HepG2 (cell line): Measurements from ENCODE around the gene SRCIN1. TPM values are rescaled to one million over a fixed set of nuclear protein-coding genes. Genes with fewer than 3 reads are reported as not detected.

Source experiments
- CREB3 ChIP-seq: sonication (generic); formaldehyde crosslinking; IDR thresholded peaks from 2 replicates; pipeline ENCODE4 v1.5.0; 2020; ENCODE audit warnings: missing genetic modification reagents
- DBP ChIP-seq: sonication (generic); formaldehyde crosslinking; IDR thresholded peaks from 2 replicates; pipeline ENCODE4 v1.4.0; 2020; ENCODE audit warnings: missing genetic modification reagents; ENCODE audit errors: not compliant biosample characterization
- EEA1 ChIP-seq: sonication (generic); formaldehyde crosslinking; IDR thresholded peaks from 2 replicates; pipeline ENCODE4 v1.5.1; 2020; ENCODE audit warnings: mild to moderate bottlenecking, missing genetic modification reagents, borderline replicate concordance
- EP300 ChIP-seq, 3 experiments: sonication (generic) in 1 of 3; formaldehyde crosslinking in 1 of 3; IDR thresholded peaks; 2 replicates each; pipeline versions ENCODE4 v1.5.1 to v1.6.1; 2011 to 2020; ENCODE audit warnings: low read depth in 2 of 3, low read length in 2 of 3, borderline replicate concordance in 1 of 3, improper control_type of control experiment in 1 of 3, mild to moderate bottlenecking in 1 of 3, missing genetic modification reagents in 1 of 3, moderate library complexity in 1 of 3
- ESRRA ChIP-seq: sonication (generic); formaldehyde crosslinking; IDR thresholded peaks from 2 replicates; pipeline ENCODE4 v1.5.1; 2020; ENCODE audit warnings: mild to moderate bottlenecking, low read depth, missing genetic modification reagents
- HOXA9 ChIP-seq: sonication (generic); formaldehyde crosslinking; IDR thresholded peaks from 2 replicates; pipeline ENCODE4 v1.8.1; 2022; ENCODE audit warnings: missing genetic modification reagents, mild to moderate bottlenecking, moderate library complexity, borderline replicate concordance
- IRF9 ChIP-seq: sonication (generic); formaldehyde crosslinking; IDR thresholded peaks from 2 replicates; pipeline ENCODE4 v1.8.0; 2022; ENCODE audit warnings: missing genetic modification reagents, mild to moderate bottlenecking, borderline replicate concordance
- MEF2D ChIP-seq: sonication (generic); formaldehyde crosslinking; IDR thresholded peaks from 2 replicates; pipeline ENCODE4 v1.5.1; 2020; ENCODE audit warnings: mild to moderate bottlenecking, missing genetic modification reagents
- MYNN ChIP-seq: sonication (generic); formaldehyde crosslinking; IDR thresholded peaks from 2 replicates; pipeline ENCODE4 v1.4.0; 2020; ENCODE audit warnings: mild to moderate bottlenecking, low read depth, missing genetic modification reagents
- NCOA5 ChIP-seq: sonication (generic); formaldehyde crosslinking; IDR thresholded peaks from 2 replicates; pipeline ENCODE4 v1.4.0; 2020; ENCODE audit warnings: missing genetic modification reagents
- USF2 ChIP-seq, 2 experiments: sonication (generic) in 1 of 2; formaldehyde crosslinking in 1 of 2; IDR thresholded peaks; 2 replicates each; pipeline versions ENCODE4 v1.5.1 to v1.6.1; 2011 to 2020; ENCODE audit warnings: borderline replicate concordance in 1 of 2, low read depth in 1 of 2, low read length in 1 of 2, mild to moderate bottlenecking in 1 of 2, missing genetic modification reagents in 1 of 2, moderate library complexity in 1 of 2
- ZNF251 ChIP-seq: sonication (generic); formaldehyde crosslinking; IDR thresholded peaks from 2 replicates; pipeline ENCODE4 v1.9.0; 2021; ENCODE audit warnings: mild to moderate bottlenecking, missing genetic modification reagents
- ZNF263 ChIP-seq: sonication (generic); formaldehyde crosslinking; IDR thresholded peaks from 2 replicates; pipeline ENCODE4 v1.4.0; 2020; ENCODE audit warnings: missing genetic modification reagents
- ZNF710 ChIP-seq: sonication (generic); formaldehyde crosslinking; IDR thresholded peaks from 2 replicates; pipeline ENCODE4 v1.5.0; 2020; ENCODE audit warnings: mild to moderate bottlenecking, missing genetic modification reagents, borderline replicate concordance
- ZNF75D ChIP-seq: sonication (generic); formaldehyde crosslinking; IDR thresholded peaks from 2 replicates; pipeline ENCODE4 v1.8.1; 2023; ENCODE audit warnings: missing genetic modification reagents, mild to moderate bottlenecking, borderline replicate concordance
- ZSCAN9 ChIP-seq: IDR thresholded peaks from 2 replicates; pipeline ENCODE4 v1.6.1; 2016; ENCODE audit warnings: borderline replicate concordance
- polyA plus RNA-seq, 8 experiments: library from polyadenylated mRNA; depleted of rRNA in 3 of 8; stranded (reverse) in 7 of 8; unstranded in 1 of 8; fragments of >200 nt; fragmentation: Illumina TruSeq in 4 of 8; extraction: Trizol in 4 of 8; gene quantifications; 2 replicates each; pipeline versions ENCODE4 v1.2.1 to v1.2.3, GENCODE V29; 2011 to 2016; ENCODE audit warnings: low read depth in 4 of 8, missing spikeins in 1 of 8, mixed read lengths in 1 of 8; ENCODE audit not compliant: insufficient read depth in 1 of 8
- total RNA-seq, 5 experiments: library from RNA; depleted of rRNA; stranded (reverse); fragments of >200 nt; fragmentation: Illumina TruSeq; extraction: Trizol; gene quantifications; 2 replicates each; pipeline ENCODE4 v1.2.3, GENCODE V29; 2016; ENCODE audit warnings: low read depth in 1 of 5

Gene SRCIN1
- total and polyA plus RNA-seq, 2 of the 13 experiments (the other 11 are each of a cell fraction or from before 2014, with no cell fraction given): 1.2 to 9.6 TPM

GRCh38 chr17:38557836-38558727 lies 47.7 kb downstream of the SRCIN1 start (continued):
- TF ChIP-seq NCOA5 (CRISPR knock-in tag) (no peak), ZNF263 (CRISPR knock-in tag) (no peak), ZNF251 (CRISPR knock-in tag) (no peak), HOXA9 (CRISPR knock-in tag) (no peak), ZSCAN9 (CRISPR knock-in tag) (no peak), USF2 (IDR thresholded peaks at IDR 0.05; ENCODE audit: low read depth, low read length) (no peak), USF2 (CRISPR knock-in tag; IDR thresholded peaks at IDR 0.05; ENCODE audit: borderline replicate concordance) (no peak; the same call in 1 of the 2 replicates), MYNN (CRISPR knock-in tag) (0 out of 2 replicates have a peak, but pooled peaks have one; percentile 51), EP300 (IDR thresholded peaks at IDR 0.05; ENCODE audit: low read depth in 2 of 2, low read length in 2 of 2) (no peak), EP300 (CRISPR knock-in tag; IDR thresholded peaks at IDR 0.05; ENCODE audit: borderline replicate concordance) (no peak), EEA1 (CRISPR knock-in tag) (no peak), MEF2D (CRISPR knock-in tag) (peak; percentile 68; the same call in 1 of the 2 replicates), DBP (CRISPR knock-in tag) (no peak), ESRRA (CRISPR knock-in tag) (no peak), ZNF710 (CRISPR knock-in tag) (peak; percentile 31), IRF9 (CRISPR knock-in tag) (no peak; the same call in none of the 2 replicates), ZNF75D (CRISPR knock-in tag) (no peak), CREB3 (CRISPR knock-in tag) (no peak)
